HG03196 (cell line): ENCODE data around the gene DPP10.
"Not testable (repeated sequence)": the region's sequence is repeated elsewhere in the genome, so short reads cannot be mapped to it uniquely, and the experiment has no call there.

Source experiments
- ATAC-seq: cut with Tn5 transposase; IDR thresholded peaks from one replicate; pipeline ENCODE4 v1.9.1; 2021; ENCODE audit not compliant: unreplicated experiment

Gene DPP10

GRCh38 chr2:114709936-114710850, 267.8 kb downstream of the DPP10 start:
- no peak for ATAC-seq

DNA sequence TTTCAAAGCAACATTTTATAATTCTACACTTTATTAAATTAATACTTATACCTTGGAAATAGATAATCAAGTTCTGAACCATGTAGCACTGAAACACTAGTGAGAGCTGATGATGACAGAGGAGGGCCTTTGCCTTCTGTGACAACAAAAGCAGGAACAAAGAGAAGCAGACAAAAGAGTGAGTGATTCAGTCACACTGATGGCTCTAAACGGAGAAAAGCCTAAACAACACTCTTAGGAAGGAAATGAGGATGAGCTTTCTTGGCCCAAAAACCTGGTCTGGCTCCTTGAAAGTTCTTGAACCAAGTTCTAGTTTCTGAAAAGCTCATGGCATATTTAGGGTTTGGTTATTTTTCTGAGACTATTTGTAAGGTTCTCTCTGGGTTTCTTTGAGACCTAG, 271.9 kb downstream of the DPP10 start:
- no peak for ATAC-seq

- ATAC-seq, result no peak
Observed at GRCh38 chr2:114717049-114717448, 274.6 kb downstream of the DPP10 start.

- no peak for ATAC-seq
Observed at GRCh38 chr2:114724454-114724853, 282.0 kb downstream of the DPP10 start.

GRCh38 chr2:114727012-114727411, 284.6 kb downstream of the DPP10 start:
- no peak for ATAC-seq

GRCh38 chr2:114728372-114728771, 285.9 kb downstream of the DPP10 start:
- no peak for ATAC-seq

GRCh38 chr2:114729026-114729425, 286.6 kb downstream of the DPP10 start:
- no peak for ATAC-seq

- ATAC-seq, result no peak
Observed at GRCh38 chr2:114735126-114735525, 292.7 kb downstream of the DPP10 start.

- no peak for ATAC-seq
Observed at GRCh38 chr2:114742245-114742644, 299.8 kb downstream of the DPP10 start.

GRCh38 chr2:114745700-114746099, 303.3 kb downstream of the DPP10 start:
- no peak for ATAC-seq

DNA sequence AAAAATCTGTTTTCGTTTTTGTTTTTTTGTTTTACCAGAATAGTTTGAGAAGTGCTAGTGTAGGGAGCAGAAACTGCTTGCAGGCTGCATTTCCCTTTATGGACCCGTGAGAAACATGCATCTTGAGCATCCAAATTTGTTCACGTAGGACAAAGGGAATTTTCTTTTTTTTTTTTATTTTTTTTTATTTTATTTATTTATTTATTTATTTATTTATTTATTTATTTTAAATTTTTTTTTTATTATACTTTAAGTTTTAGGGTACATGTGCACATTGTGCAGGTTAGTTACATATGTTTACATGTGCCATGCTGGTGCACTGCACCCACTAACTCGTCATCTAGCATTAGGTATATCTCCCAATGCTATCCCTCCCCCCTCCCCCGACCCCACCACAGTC, 305.7 kb downstream of the DPP10 start:
- ATAC-seq, result not testable (repeated sequence)

DNA sequence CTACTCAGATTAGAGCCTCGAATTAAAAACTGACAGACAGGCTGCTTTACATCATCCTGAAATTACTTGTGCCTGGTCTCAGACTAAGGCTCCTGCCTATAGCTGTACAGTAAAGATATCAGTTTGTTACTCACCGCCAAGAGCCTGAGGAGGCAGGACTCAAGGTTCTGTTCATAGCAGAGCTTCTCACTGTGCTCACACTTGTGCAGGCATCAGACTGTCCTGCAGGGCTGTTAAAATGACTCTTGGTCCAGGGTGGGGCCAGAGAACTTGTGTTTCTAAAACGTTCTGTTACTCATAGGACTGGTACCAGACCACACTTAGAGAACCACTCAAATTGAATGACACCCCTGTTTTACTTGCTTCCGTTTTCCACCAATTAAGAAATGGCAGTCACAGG, 310.0 kb downstream of the DPP10 start:
- no peak for ATAC-seq

DNA sequence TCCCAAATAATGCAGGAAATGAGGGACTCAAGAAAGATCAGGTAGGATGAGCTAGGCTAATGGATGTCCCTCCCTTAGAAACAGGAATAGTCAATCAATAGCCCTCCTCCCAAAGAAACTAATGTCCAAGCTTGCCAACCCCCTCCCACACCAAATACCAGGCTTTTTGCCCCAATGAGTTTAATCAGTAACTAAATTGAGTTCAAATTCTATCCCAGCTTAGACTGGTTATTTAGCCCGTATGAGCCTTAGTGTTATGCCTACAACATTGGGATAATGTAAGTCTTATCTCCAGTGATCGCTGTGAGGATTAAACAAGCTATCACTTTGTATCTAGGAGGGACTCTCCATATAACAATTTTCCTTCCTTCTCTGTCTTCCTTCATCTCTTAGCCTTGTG, 310.7 kb downstream of the DPP10 start:
- ATAC-seq, result no peak

- ATAC-seq, result no peak
Observed at GRCh38 chr2:114754907-114755563, 312.6 kb downstream of the DPP10 start.

DNA sequence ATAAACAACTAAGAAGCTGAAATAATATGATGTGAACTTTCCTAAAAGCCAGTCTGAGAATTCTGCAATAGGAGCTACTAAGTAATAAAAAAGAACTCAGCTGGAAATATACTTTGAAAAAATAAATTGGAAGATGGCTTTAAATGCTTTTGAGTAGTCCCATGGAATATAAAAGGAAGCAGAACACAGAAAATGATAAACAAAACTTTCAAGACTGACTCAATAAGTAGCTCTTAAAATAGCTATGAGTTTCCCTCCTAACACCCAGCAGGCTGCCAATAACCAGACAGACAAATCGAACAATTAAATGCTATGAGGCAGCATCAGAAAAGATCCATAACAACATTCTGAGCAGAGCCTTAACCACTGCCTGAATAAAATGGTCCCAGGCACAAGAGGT, 319.9 kb downstream of the DPP10 start:
- no peak for ATAC-seq

GRCh38 chr2:114762986-114763385, 320.5 kb downstream of the DPP10 start:
- ATAC-seq, result no peak

DNA sequence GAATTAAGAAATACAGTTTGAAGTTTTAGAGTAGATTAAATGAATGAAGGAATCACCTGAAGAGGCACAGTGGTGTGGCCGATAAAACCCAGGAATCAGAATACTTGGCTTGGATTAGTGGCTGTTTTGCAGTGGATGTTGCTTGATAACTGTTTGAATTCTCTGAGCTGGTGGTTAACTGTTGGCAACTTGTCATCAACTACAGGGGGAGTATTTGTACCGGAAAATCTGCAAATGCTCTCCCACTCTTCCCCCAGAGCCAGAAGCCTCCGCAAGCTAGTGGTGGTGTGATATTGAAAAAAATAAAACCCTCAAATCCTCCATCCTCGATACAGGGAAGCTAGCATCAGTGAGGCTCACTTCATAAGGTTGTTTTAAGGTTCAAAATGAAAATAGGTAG, 326.7 kb downstream of the DPP10 start:
- no peak for ATAC-seq

DNA sequence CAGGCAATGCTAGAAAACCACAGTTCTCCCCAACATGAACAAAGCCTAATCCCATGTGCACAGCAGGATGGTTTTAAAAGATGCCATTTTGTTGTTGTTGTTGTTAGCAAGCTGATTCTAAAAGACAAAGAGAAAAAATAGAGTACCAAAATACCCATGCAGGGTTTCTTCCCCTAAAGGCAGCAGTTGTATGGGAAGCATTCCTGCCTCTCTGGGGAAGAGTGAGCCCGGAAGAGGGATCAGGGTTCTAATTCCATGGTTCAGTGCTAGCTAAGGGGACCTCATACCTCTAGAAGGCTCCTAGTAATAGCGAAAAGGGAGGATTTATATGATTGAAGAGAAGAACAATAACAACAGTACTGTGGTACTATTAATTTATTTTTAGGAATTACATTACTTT, 327.6 kb downstream of the DPP10 start:
- ATAC-seq, result no peak

DNA sequence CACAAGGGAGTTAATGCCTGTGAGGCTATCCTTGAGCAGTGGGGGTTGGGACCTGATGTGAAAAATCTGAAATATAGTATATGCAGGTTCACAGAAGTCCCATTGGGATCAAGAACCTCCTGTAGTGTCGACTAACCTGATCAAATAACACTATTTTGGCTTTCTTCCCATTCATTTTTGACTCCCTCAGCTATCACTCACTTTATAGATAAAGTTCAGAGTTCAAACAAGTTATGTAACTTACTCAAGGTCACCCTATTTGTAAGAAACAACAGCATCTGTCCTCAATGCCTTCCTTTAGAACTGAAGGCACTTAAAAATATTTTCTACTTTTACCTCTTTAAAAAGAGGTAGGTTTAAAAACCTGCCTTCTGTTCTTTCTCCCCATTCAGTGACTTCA, 341.6 kb downstream of the DPP10 start:
- no peak for ATAC-seq

DNA sequence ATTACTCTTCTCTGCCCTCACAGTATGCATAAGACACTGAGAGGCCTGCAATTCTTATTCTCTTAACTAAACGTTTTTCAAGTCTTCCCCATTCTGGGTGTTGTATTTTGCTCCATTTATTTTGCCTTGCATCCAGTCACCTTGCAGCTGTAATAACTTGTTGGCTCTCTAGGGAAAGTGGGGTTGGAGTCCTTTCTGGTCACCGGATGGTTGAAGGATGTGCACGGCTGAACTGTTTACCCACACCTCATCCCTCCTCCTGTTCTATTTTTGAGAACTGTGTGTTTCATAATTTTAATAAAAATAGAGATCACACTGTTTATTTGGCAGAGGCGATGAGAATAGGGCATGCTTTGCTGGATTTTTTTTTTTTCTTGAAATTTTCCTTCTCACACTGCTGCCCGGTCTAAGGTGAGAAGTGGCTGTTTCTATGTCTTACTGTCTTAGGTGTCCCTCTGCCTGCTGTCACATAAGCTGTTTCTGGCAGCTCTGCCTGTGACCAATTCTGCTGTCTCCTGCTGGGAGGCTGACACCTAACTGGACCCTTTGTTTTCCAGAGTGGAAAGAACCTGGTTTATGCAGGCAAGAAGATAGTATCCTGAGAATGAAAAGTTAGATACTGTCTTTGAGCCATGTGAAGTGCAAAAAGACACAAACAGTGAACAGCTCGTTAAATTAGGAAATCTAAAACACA, 342.6 kb downstream of the DPP10 start:
- no peak for ATAC-seq

DNA sequence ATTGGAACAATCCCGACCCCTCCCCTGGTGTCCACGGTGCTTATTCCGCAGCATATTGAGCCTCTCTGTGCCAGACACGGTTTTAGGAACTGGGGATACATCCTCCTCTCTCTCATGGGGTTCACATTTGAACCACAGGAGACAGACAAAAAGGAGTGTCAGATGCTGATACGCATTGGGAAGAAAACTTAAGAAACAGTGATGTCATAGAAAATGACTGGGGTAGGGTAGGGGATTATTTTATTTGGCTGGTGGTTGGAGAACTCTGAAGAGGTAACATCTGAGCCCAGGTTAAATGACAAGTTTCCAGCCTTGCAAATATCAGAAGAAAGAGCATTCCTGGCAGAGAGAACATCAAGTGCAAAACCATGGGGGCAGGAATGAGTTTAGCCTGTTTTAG, 344.5 kb downstream of the DPP10 start:
- ATAC-seq, result no peak

GRCh38 chr2:114787486-114787885, 345.0 kb downstream of the DPP10 start:
- no peak for ATAC-seq
